ENCODE measurements around the gene KIR3DL1.

KIR3DL1 gene

GRCh38 chr19:54875506-54875905 is 59.2 kb downstream of the KIR3DL1 start:
- no peak for DNase-seq (ENCODE audit: extremely low spot score)
- POLR2A ChIA-PET, result no interaction called here
- TF ChIP-seq NFRKB (IDR thresholded peaks at IDR 0.05) (no peak), FOXK2 (IDR thresholded peaks at IDR 0.05) (no peak), LEF1 (IDR thresholded peaks at IDR 0.05; ENCODE audit: borderline replicate concordance) (no peak), SP1 (IDR thresholded peaks at IDR 0.05) (no peak), SUZ12 (IDR thresholded peaks at IDR 0.05) (no peak), ZNF384 (IDR thresholded peaks at IDR 0.05) (no peak), TARDBP (IDR thresholded peaks at IDR 0.05) (no peak), ELF4 (IDR thresholded peaks at IDR 0.05) (no peak), L3MBTL2 (conservative IDR thresholded peaks at IDR 0.05) (no peak), ARNT (IDR thresholded peaks at IDR 0.05) (no peak), HDGF (IDR thresholded peaks at IDR 0.05; ENCODE audit: borderline replicate concordance) (no peak), CTBP1 (IDR thresholded peaks at IDR 0.05; ENCODE audit: borderline replicate concordance) (no peak), BHLHE40 (IDR thresholded peaks at IDR 0.05; ENCODE audit: borderline replicate concordance) (no peak), FOXA1 (IDR thresholded peaks at IDR 0.05) (no peak), PKNOX1 (IDR thresholded peaks at IDR 0.05) (no peak), FOXM1 (IDR thresholded peaks at IDR 0.05; ENCODE audit: borderline replicate concordance) (no peak)
- CTCF ChIA-PET, result no interaction called here

GRCh38 chr19:54877471-54877870 is 61.2 kb downstream of the KIR3DL1 start:
- CTCF ChIA-PET, result no interaction called here
- POLR2A ChIA-PET, result no interaction called here
- no peak for DNase-seq (ENCODE audit: extremely low spot score)
- no peak for TF ChIP-seq FOXM1 (IDR thresholded peaks at IDR 0.05; ENCODE audit: borderline replicate concordance)
- TF ChIP-seq ZNF384 (IDR thresholded peaks at IDR 0.05), result no peak
- TF ChIP-seq ARNT (IDR thresholded peaks at IDR 0.05), result no peak
- no peak for TF ChIP-seq CTBP1 (IDR thresholded peaks at IDR 0.05; ENCODE audit: borderline replicate concordance)
- no peak for TF ChIP-seq ELF4 (IDR thresholded peaks at IDR 0.05)
- no peak for TF ChIP-seq FOXK2 (IDR thresholded peaks at IDR 0.05)
- TF ChIP-seq PKNOX1 (IDR thresholded peaks at IDR 0.05), result no peak
- TF ChIP-seq NFRKB (IDR thresholded peaks at IDR 0.05), result no peak
- no peak for TF ChIP-seq FOXA1 (IDR thresholded peaks at IDR 0.05)
- no peak for TF ChIP-seq BHLHE40 (IDR thresholded peaks at IDR 0.05; ENCODE audit: borderline replicate concordance)
- no peak for TF ChIP-seq HDGF (IDR thresholded peaks at IDR 0.05; ENCODE audit: borderline replicate concordance)
- TF ChIP-seq L3MBTL2 (conservative IDR thresholded peaks at IDR 0.05), result no peak
- TF ChIP-seq TARDBP (IDR thresholded peaks at IDR 0.05), result no peak
- no peak for TF ChIP-seq SP1 (IDR thresholded peaks at IDR 0.05)
- no peak for TF ChIP-seq SUZ12 (IDR thresholded peaks at IDR 0.05)
- no peak for TF ChIP-seq LEF1 (IDR thresholded peaks at IDR 0.05; ENCODE audit: borderline replicate concordance)

All from HEK293T (cell line).